ENCODE measurements around the gene ARL6IP4. TPM values are rescaled to one million over a fixed set of nuclear protein-coding genes. Genes with fewer than 3 reads are reported as not detected.

ARL6IP4 gene
- total RNA-seq, 1 donor from 2014 or later: 147 TPM

DNA sequence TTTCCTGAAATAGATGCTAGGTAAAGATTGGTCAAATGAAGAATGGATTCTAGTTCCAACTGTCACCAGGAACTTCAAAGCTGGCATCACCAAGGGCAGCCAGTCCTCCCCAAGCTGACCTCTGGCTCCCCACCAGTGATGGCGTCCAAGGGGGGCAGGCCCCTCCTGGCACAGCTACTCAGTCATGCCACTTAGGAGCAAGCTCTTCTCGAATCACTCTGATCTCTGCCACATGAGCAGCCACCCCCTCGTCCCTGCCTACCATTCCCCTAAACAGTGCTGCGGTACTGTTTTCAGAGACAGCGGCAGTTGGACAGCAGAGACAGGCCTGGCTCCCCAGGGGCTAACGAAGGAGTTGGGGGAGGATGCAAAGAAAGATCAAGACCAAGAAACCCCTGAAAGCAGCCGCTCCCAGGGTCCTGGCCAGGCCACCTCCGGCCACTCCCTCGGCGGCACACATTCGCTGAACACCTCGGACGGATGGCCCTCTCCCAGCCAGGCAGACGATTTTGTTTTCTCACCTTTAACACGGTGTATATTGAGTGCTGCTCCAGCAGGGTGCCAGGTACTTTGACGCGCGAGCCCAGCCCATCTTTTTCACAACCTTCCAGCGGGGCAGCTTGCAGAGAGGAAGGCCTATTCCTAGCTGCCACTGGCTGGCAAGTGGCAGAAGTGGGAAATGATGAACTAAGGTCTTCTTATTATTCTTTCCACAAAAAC is 47.4 kb downstream of the ARL6IP4 start:
- peaks cover 0 to 4% of the 10 kb centered on the region in 2 donors for H3K36me3 ChIP-seq
- intact Hi-C loops (cut with DNase I): no loop called here
- no peaks in the 10 kb centered on the region for H3K27me3 ChIP-seq
- TF ChIP-seq POLR2A (IDR thresholded peaks at IDR 0.05): no peak
- TF ChIP-seq CTCF (IDR thresholded peaks at IDR 0.05): no peak
- TF ChIP-seq POLR2AphosphoS5 (IDR thresholded peaks at IDR 0.05; ENCODE audit: insufficient read depth in 1 of 2, low read depth in 1 of 2): no peak
- DNase-seq (ENCODE audit: extremely low spot score in 2 of 2): no peak
- H3K27ac ChIP-seq: no peak overlapping the region
- peaks cover 7% of the 10 kb centered on the region for H3K4me1 ChIP-seq
- H3K9me3 ChIP-seq: no peaks in the 10 kb centered on the region
- H3K4me3 ChIP-seq: no peak overlapping the region

GRCh38 chr12:123028475-123028874 is 48.0 kb downstream of the ARL6IP4 start:
- H3K27ac ChIP-seq: no peak overlapping the region
- no peak for DNase-seq (ENCODE audit: extremely low spot score in 2 of 2)
- H3K4me3 ChIP-seq: no peak overlapping the region
- H3K27me3 ChIP-seq: no peaks in the 10 kb centered on the region
- H3K4me1 ChIP-seq: peaks cover 7% of the 10 kb centered on the region
- intact Hi-C loops (cut with DNase I): no loop called here
- H3K9me3 ChIP-seq: no peaks in the 10 kb centered on the region
- TF ChIP-seq CTCF (IDR thresholded peaks at IDR 0.05) (no peak), POLR2AphosphoS5 (IDR thresholded peaks at IDR 0.05; ENCODE audit: insufficient read depth in 1 of 2, low read depth in 1 of 2) (no peak), POLR2A (IDR thresholded peaks at IDR 0.05) (no peak)
- H3K36me3 ChIP-seq: peaks cover 0 to 10% of the 10 kb centered on the region in 2 donors

GRCh38 chr12:123029550-123029949 is 49.1 kb downstream of the ARL6IP4 start:
- no peaks in the 10 kb centered on the region for H3K9me3 ChIP-seq
- no peak for DNase-seq (ENCODE audit: extremely low spot score in 2 of 2)
- H3K4me1 ChIP-seq: peaks cover 13% of the 10 kb centered on the region
- TF ChIP-seq POLR2A (IDR thresholded peaks at IDR 0.05) (no peak), CTCF (IDR thresholded peaks at IDR 0.05) (no peak), POLR2AphosphoS5 (IDR thresholded peaks at IDR 0.05; ENCODE audit: insufficient read depth in 1 of 2, low read depth in 1 of 2) (no peak)
- H3K27ac ChIP-seq: no peak overlapping the region
- intact Hi-C loops (cut with DNase I): no loop called here
- no peak overlapping the region for H3K4me3 ChIP-seq
- no peaks in the 10 kb centered on the region for H3K27me3 ChIP-seq
- H3K36me3 ChIP-seq: peaks cover 0 to 10% of the 10 kb centered on the region in 2 donors

- peaks cover 0 to 10% of the 10 kb centered on the region in 2 donors for H3K36me3 ChIP-seq
- intact Hi-C loops (cut with DNase I): no loop called here
- no peak for DNase-seq (ENCODE audit: extremely low spot score in 2 of 2)
- no peaks in the 10 kb centered on the region for H3K27me3 ChIP-seq
- H3K4me3 ChIP-seq: no peak overlapping the region
- TF ChIP-seq CTCF (IDR thresholded peaks at IDR 0.05) (no peak), POLR2AphosphoS5 (IDR thresholded peaks at IDR 0.05; ENCODE audit: insufficient read depth in 1 of 2, low read depth in 1 of 2) (no peak), POLR2A (IDR thresholded peaks at IDR 0.05) (no peak)
- no peak overlapping the region for H3K27ac ChIP-seq
- no peaks in the 10 kb centered on the region for H3K9me3 ChIP-seq
- peaks cover 11% of the 10 kb centered on the region for H3K4me1 ChIP-seq
These were observed 50.2 kb downstream of the ARL6IP4 start for GRCh38 chr12:123030686-123031085.

DNA sequence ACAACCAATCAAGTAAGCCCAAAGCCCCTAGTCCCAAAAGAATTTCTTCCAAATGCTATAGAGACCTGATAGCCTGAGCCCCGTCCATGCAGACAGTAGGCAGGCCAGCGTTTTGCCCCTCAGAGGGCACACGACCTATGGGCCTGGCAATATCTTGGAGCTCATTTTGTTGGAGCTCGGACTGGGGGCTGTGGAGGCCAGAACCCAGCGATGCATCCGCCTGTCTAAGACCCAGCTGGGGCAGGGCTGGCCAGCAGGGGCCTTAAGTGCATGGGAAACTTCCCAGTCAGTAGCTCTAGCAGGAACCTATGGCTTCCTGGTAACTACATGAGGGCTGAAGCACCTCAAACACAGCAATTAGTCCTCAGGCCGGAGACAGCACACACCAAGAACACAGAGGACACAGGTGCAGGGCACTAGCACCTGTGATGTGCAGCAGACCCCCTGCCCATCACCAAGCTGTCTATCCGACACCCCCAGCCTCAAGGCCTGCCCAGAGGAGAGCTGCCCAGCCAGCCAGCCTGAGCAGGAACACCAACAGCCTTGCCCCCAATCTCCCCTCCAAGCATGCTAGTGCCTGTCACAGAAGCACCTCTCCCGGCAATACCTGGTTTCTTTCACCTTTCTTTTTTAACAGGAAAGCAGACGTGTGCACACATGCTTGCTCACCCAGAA is 50.8 kb downstream of the ARL6IP4 start:
- Histone ChIP-seq H3K9me3 (no peaks in the 10 kb centered on the region), H3K4me1 (peaks cover 11% of the 10 kb centered on the region), H3K4me3 (no peak overlapping the region), H3K36me3 (peaks cover 0 to 10% of the 10 kb centered on the region in 2 donors), H3K27ac (no peak overlapping the region), H3K27me3 (no peaks in the 10 kb centered on the region)
- TF ChIP-seq POLR2A (IDR thresholded peaks at IDR 0.05) (no peak), CTCF (IDR thresholded peaks at IDR 0.05) (no peak), POLR2AphosphoS5 (IDR thresholded peaks at IDR 0.05; ENCODE audit: insufficient read depth in 1 of 2, low read depth in 1 of 2) (no peak)
- DNase-seq (ENCODE audit: extremely low spot score in 2 of 2): no peak
- intact Hi-C loops (cut with DNase I): no loop called here
